ENCODE results near the gene STPG3.

- TF ChIP-seq CTCF (IDR thresholded peaks at IDR 0.05; ENCODE audit: low read depth, low read length) (no peak), MYC (IDR thresholded peaks at IDR 0.05; ENCODE audit: low read depth, low read length) (peak; percentile 80), POLR2A (IDR thresholded peaks at IDR 0.05; ENCODE audit: extremely low read depth, insufficient read length) (peak; percentile 71), MAX (IDR thresholded peaks at IDR 0.05; ENCODE audit: low read depth, low read length) (peak; percentile 76)
These were observed 27.8 kb upstream of the STPG3 start for GRCh38 chr9:137223078-137223970.

All from NB4 (cell line).